Chondrocyte (in vitro differentiated cells): ENCODE measurements around the gene TPRG1L. TPM values are rescaled to one million over a fixed set of nuclear protein-coding genes. Genes with fewer than 3 reads are reported as not detected.
A peak's percentile ranks its signal among the peaks of the same experiment; 100 is the strongest.

Source experiments
- DNase-seq: peaks from one replicate; pipeline ENCODE4 v3.0.0; 2021; ENCODE audit warnings: mixed read lengths, low spot score
- H3K27ac Mint-ChIP-seq: one replicate; pipeline ENCODE4 v1.8.0; 2021; ENCODE audit warnings: mild to moderate bottlenecking, moderate library complexity, mixed read lengths; ENCODE audit not compliant: unreplicated experiment
- H3K27me3 Mint-ChIP-seq: 2 replicates; pipeline ENCODE4 v1.8.0; 2021; ENCODE audit warnings: low read depth, mixed read lengths
- H3K36me3 Mint-ChIP-seq: 2 replicates; pipeline ENCODE4 v1.8.0; 2021; ENCODE audit warnings: low read depth, mixed read lengths
- H3K4me1 Mint-ChIP-seq: 2 replicates; pipeline ENCODE4 v1.8.0; 2021; ENCODE audit warnings: low read depth, mild to moderate bottlenecking, mixed read lengths
- H3K4me3 Mint-ChIP-seq: one replicate; pipeline ENCODE4 v1.8.0; 2021; ENCODE audit warnings: mild to moderate bottlenecking, moderate library complexity, mixed read lengths; ENCODE audit not compliant: unreplicated experiment
- H3K9me3 Mint-ChIP-seq: 2 replicates; pipeline ENCODE4 v1.8.0; 2021; ENCODE audit warnings: low read depth, mixed read lengths
- CTCF ChIP-seq: fragments of 200-600 bp; sonication (generic); IDR thresholded peaks from 2 replicates; pipeline ENCODE4 v1.5.0; 2021; ENCODE audit warnings: antibody characterized with exemption, mild to moderate bottlenecking, moderate library complexity
- total RNA-seq: library from RNA; stranded (reverse); gene quantifications from 3 replicates; pipeline ENCODE4 v1.2.1, GENCODE V29; 2021

The TPRG1L gene
- total RNA-seq, 1 donor from 2014 or later, result 53.7 TPM

- Mint-ChIP-seq H3K4me3 (no peak overlapping the region), H3K9me3 (no peaks in the 10 kb centered on the region), H3K27ac (no peak overlapping the region), H3K4me1 (peaks cover 5% of the 10 kb centered on the region), H3K27me3 (no peaks in the 10 kb centered on the region), H3K36me3 (peaks cover 20% of the 10 kb centered on the region)
- peak; percentile 52 for DNase-seq
- no peak for TF ChIP-seq CTCF
Observed at GRCh38 chr1:3630914-3631313, 6.1 kb downstream of the TPRG1L start.

GRCh38 chr1:3631320-3632260 lies 6.8 kb downstream of the TPRG1L start:
- no peaks in the 10 kb centered on the region for H3K27me3 Mint-ChIP-seq
- no peaks in the 10 kb centered on the region for H3K9me3 Mint-ChIP-seq
- no peaks in the 10 kb centered on the region for H3K4me1 Mint-ChIP-seq
- no peak for TF ChIP-seq CTCF
- no peak overlapping the region for H3K4me3 Mint-ChIP-seq
- H3K36me3 Mint-ChIP-seq, result peaks cover 24% of the 10 kb centered on the region
- H3K27ac Mint-ChIP-seq, result no peak overlapping the region
- DNase-seq, result peak; percentile 86

GRCh38 chr1:3632298-3632697 lies 7.5 kb downstream of the TPRG1L start:
- Mint-ChIP-seq H3K4me3 (no peak overlapping the region), H3K27ac (no peak overlapping the region), H3K9me3 (no peaks in the 10 kb centered on the region), H3K27me3 (no peaks in the 10 kb centered on the region), H3K4me1 (no peaks in the 10 kb centered on the region), H3K36me3 (peaks cover 27% of the 10 kb centered on the region)
- peak; percentile 88 for DNase-seq
- no peak for TF ChIP-seq CTCF

GRCh38 chr1:3632716-3633343 lies 8.0 kb downstream of the TPRG1L start:
- no peak overlapping the region for H3K27ac Mint-ChIP-seq
- DNase-seq, result peak; percentile 72
- no peak overlapping the region for H3K4me3 Mint-ChIP-seq
- H3K36me3 Mint-ChIP-seq, result peaks cover 27% of the 10 kb centered on the region
- no peak for TF ChIP-seq CTCF
- no peaks in the 10 kb centered on the region for H3K27me3 Mint-ChIP-seq
- H3K4me1 Mint-ChIP-seq, result no peaks in the 10 kb centered on the region
- no peaks in the 10 kb centered on the region for H3K9me3 Mint-ChIP-seq

- Mint-ChIP-seq H3K4me3 (no peak overlapping the region), H3K27ac (no peak overlapping the region), H3K4me1 (no peaks in the 10 kb centered on the region), H3K27me3 (no peaks in the 10 kb centered on the region), H3K9me3 (no peaks in the 10 kb centered on the region), H3K36me3 (peaks cover 31% of the 10 kb centered on the region)
- TF ChIP-seq CTCF, result no peak
- DNase-seq, result peak; percentile 93
Observed at GRCh38 chr1:3633344-3634058, 8.7 kb downstream of the TPRG1L start.
